Left cardiac atrium (tissue), 4 donors: ENCODE data around the gene ENDOD1. TPM values are rescaled to one million over a fixed set of nuclear protein-coding genes. Genes with fewer than 3 reads are reported as not detected.
A peak's percentile ranks its signal among the peaks of the same experiment; 100 is the strongest.

ENCODE experiments used
- ATAC-seq, 2 donors: fragments of 200-7000 bp; cut with Tn5 transposase; one replicate each; pipeline ENCODE4 v1.9.1; 2020; ENCODE audit warnings: mild to moderate bottlenecking in 2 of 2, moderate library complexity in 2 of 2
- DNase-seq: peaks from one replicate; pipeline ENCODE4 v3.0.0-alpha.2; 2020
- intact Hi-C, 2 donors: fragments of 100-400 bp; cut with DNase I; formaldehyde crosslinking; loops; one replicate each; pipeline versions ENCODE4 v1.14.1 to v1.15.1; 2022 to 2023
- total RNA-seq, 2 donors: library from RNA; stranded (reverse); fragmentation: NEBNext Ultra II Directional; extraction: Animal tissue kit (Norgen Biotek cat#: 25700); gene quantifications; one replicate each; pipeline ENCODE4 v1.2.1, GENCODE V29; 2021
- donor health status: DM: no; HTN: yes; CAD: no.
- donor health status: DM: no; HTN: yes; CAD: no; lungs with severe emphysema.
- donor health status: DM: yes; HTN: yes; CAD: no.
- donor health status: Dilated cardiomyopathy.

Gene ENDOD1
- total RNA-seq, 2 donors from 2014 or later = 13.4 to 19.8 TPM

- DNase-seq = no peak
- intact Hi-C loops = loop anchor here in 1 of 2 donors (5.0 kb wide), 1 partner anchor 554 kb away; no protein-coding TSS in a partner anchor
- no peak for ATAC-seq
These were observed 63.5 kb downstream of the ENDOD1 start for GRCh38 chr11:95152876-95153856.

- ATAC-seq (no peak), DNase-seq (no peak)
- intact Hi-C loops = loop anchor here (2.0 to 5.0 kb wide), 3 partner anchors 551 to 611 kb away; no protein-coding TSS in a partner anchor
These were observed 64.2 kb downstream of the ENDOD1 start for GRCh38 chr11:95153857-95154246.

GRCh38 chr11:95154514-95154913, 64.9 kb downstream of the ENDOD1 start:
- DNase-seq = peak; percentile 27
- ATAC-seq = no peak

GRCh38 chr11:95155385-95155784, 65.7 kb downstream of the ENDOD1 start:
- ATAC-seq (no peak), DNase-seq (no peak)
- intact Hi-C loops = loop anchor here (2.0 to 5.0 kb wide), 3 partner anchors 549 to 609 kb away; no protein-coding TSS in a partner anchor

More at GRCh38 chr11:95154514-95154913, 64.9 kb downstream of the ENDOD1 start:
- intact Hi-C loops = loop anchor here (2.0 to 5.0 kb wide), 3 partner anchors 550 to 610 kb away; no protein-coding TSS in a partner anchor

- intact Hi-C loops = loop anchor here in 1 of 2 donors (5.0 kb wide), 1 partner anchor 606 kb away; no protein-coding TSS in a partner anchor
- DNase-seq = no peak
- no peak for ATAC-seq
These were observed 66.6 kb downstream of the ENDOD1 start for GRCh38 chr11:95156133-95156721.

DNA sequence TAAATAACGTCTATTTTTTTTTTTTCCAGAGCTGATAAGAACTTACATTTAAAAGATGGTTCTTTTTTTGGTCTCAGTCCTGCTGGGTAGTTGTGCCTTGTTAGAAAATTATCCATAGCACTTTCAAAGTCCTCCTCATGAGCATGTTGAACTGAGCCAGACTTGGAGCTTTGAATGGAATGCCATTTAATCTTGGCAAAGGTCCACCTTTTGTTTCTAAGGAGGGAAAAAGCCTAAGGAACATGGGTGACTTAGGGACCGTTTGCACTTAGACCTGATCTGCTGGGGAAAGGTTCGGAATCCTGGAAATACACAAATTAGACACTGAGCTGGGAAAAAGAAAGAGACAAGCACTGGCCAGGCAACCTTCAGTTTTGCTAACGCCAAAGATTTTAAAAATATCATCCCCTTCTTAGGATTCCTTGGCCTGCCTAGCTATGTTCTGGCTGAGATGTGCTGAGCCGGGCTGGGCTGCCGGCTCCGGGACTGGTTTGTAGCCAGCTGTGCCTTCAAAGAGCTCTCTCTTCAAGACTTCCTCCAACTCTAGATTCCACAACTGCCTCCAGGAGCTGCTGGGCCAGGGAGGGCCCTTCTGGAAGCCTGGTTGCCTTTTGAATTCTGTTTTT, 67.4 kb downstream of the ENDOD1 start:
- intact Hi-C loops = loop anchor here in 1 of 2 donors (5.0 kb wide), 1 partner anchor 605 kb away; no protein-coding TSS in a partner anchor
- ATAC-seq = peak; percentile 77 to 84
- peak; percentile 37 for DNase-seq

DNA sequence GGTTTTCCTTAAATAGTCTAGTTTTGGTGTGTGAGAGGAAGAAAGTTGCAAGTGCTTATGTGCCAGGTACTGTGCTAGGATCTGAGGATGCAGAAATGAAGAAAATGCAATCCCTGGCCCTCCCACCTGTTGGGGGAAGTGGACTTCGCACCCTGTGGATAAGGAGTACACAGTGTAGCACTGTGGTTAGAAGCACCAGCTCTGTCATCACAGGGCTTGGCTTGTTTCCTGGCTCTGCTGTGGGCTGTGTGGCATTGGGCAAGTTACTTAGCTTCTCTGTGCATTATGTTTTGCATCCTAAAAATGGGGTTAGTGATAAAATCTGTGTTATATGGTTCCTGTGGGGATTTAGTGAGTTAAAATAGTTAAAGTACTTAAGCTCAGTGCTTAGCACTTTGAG, 68.2 kb downstream of the ENDOD1 start:
- DNase-seq = no peak
- intact Hi-C loops = loop anchor here in 1 of 2 donors (5.0 kb wide), 1 partner anchor 604 kb away; no protein-coding TSS in a partner anchor
- ATAC-seq = no peak

DNA sequence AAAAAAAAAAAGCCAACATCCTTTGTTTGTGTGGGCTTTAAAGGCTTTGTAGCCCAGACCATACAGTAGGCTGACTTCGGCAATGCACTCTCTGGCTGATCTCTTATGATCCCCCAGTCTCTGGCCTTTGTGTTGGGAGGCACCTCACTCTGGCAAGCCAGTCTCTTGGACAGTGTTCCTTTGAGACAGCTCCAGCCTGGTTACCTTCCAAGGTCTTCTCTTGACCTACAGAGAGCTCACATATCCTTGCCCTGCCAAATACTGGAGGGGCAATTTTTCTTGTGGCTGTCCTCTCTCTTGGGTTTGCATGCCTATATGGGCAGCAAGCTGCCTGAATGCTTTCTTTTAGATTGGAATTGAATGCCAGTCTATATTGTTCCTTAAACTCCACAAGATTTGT, 71.6 kb downstream of the ENDOD1 start:
- DNase-seq (no peak), ATAC-seq (no peak)
- intact Hi-C loops = no loop called here

GRCh38 chr11:95163106-95163505, 73.5 kb downstream of the ENDOD1 start:
- no peak for ATAC-seq
- intact Hi-C loops = no loop called here
- DNase-seq = no peak

GRCh38 chr11:95165638-95166037, 76.0 kb downstream of the ENDOD1 start:
- DNase-seq = no peak
- intact Hi-C loops = no loop called here
- no peak for ATAC-seq

GRCh38 chr11:95166781-95167180, 77.1 kb downstream of the ENDOD1 start:
- no peak for DNase-seq
- intact Hi-C loops = no loop called here
- ATAC-seq = no peak

- intact Hi-C loops = no loop called here
- DNase-seq = no peak
- ATAC-seq = no peak
These were observed 80.6 kb downstream of the ENDOD1 start for GRCh38 chr11:95170294-95170693.

DNA sequence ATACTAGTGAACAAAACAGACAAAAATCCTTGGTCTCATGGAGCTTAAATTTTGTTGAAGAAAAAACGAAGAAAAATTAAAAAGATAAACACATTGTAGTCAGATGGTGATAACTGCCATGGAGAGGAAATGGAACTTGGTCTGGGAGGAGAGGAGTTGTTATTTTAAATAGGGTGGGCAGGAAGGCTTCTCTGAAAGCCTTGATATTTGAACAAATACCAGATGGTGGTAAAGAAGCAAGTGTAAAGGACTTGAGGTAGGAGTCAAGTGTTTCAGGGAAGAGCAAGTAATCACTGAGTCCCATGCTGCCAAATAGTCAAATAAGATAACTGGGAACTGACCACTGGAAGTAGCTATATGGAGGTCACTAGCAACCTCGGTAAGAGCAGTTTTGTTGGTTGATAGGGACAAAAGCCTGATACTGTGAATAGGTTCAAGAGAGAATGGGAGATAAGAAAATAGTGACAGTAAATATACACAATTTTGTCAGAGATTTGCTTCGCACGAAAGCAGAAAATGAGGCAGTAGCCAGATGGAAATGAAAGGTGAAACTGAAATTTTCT, 86.3 kb downstream of the ENDOD1 start:
- DNase-seq (no peak), ATAC-seq (no peak)
- intact Hi-C loops = no loop called here

Other genes with a start within 250 kb of the ENDOD1 start
- gene CWC15, start 116.3 kb upstream of the ENDOD1 start, total RNA-seq = 10 to 100 TPM; 60.8 to 65.5 TPM
- gene KDM4D, start 116.1 kb upstream of the ENDOD1 start, total RNA-seq = under 1 TPM; 0.80 to 0.89 TPM
- not detected for gene KDM4E, start 64.6 kb upstream of the ENDOD1 start, total RNA-seq
- gene KDM4F, start 40.4 kb upstream of the ENDOD1 start, total RNA-seq = not detected
- 10 to 100 TPM; 23.5 to 37.2 TPM for gene SRSF8, start 22.9 kb upstream of the ENDOD1 start, total RNA-seq
- 10 to 100 TPM in 1 of 2 donors, 1 to 10 TPM in 1; 9.0 to 17.2 TPM for gene SESN3, start 141.4 kb downstream of the ENDOD1 start, total RNA-seq